HepG2 (cell line): ENCODE results near the gene SLC23A3. TPM values are rescaled to one million over a fixed set of nuclear protein-coding genes. Genes with fewer than 3 reads are reported as not detected.
A peak's percentile ranks its signal among the peaks of the same experiment; 100 is the strongest.

Source experiments
- ATF7-NPFF ChIP-seq: sonication (generic); formaldehyde crosslinking; IDR thresholded peaks from 2 replicates; pipeline ENCODE4 v1.8.1; 2023; ENCODE audit warnings: mild to moderate bottlenecking, low read depth, missing genetic modification reagents, moderate library complexity
- ERF ChIP-seq: IDR thresholded peaks from 2 replicates; pipeline ENCODE4 v1.6.1; 2018; ENCODE audit warnings: missing biosample characterization, missing genetic modification reagents
- MBD4 ChIP-seq: IDR thresholded peaks from 2 replicates; pipeline ENCODE4 v1.6.1; 2012; ENCODE audit warnings: low read length, inconsistent platforms, borderline replicate concordance
- NCOA1 ChIP-seq: sonication (generic); formaldehyde crosslinking; IDR thresholded peaks from 2 replicates; pipeline ENCODE4 v1.9.0; 2021; ENCODE audit warnings: missing genetic modification reagents
- NKX3-1 ChIP-seq: sonication (generic); formaldehyde crosslinking; IDR thresholded peaks from 2 replicates; pipeline ENCODE4 v1.5.0; 2020; ENCODE audit warnings: missing genetic modification reagents
- PAWR ChIP-seq: sonication (generic); formaldehyde crosslinking; IDR thresholded peaks from 2 replicates; pipeline ENCODE4 v1.4.0; 2020; ENCODE audit warnings: missing genetic modification reagents, mild to moderate bottlenecking, borderline replicate concordance
- SP1 ChIP-seq, 2 experiments: fragments of 450-650 bp in 1 of 2; sonication (generic) in 1 of 2; formaldehyde crosslinking in 1 of 2; IDR thresholded peaks; 2 replicates each; pipeline versions ENCODE4 v1.4.0 to v1.6.1; 2016 to 2020; ENCODE audit warnings: missing genetic modification reagents in 1 of 2
- XRCC5 ChIP-seq: fragments of 200-400 bp; formaldehyde crosslinking; optimal IDR thresholded peaks from 2 replicates; pipeline ENCODE3; 2017; ENCODE audit warnings: mild to moderate bottlenecking, low read length
- ZBTB42 ChIP-seq: sonication (generic); formaldehyde crosslinking; IDR thresholded peaks from 2 replicates; pipeline ENCODE4 v1.5.0; 2020; ENCODE audit warnings: mild to moderate bottlenecking, missing genetic modification reagents
- ZNF234 ChIP-seq: sonication (generic); formaldehyde crosslinking; conservative IDR thresholded peaks from 2 replicates; pipeline ENCODE4 v1.5.1; 2020; ENCODE audit warnings: mild to moderate bottlenecking, missing genetic modification reagents
- ZNF256 ChIP-seq: sonication (generic); formaldehyde crosslinking; conservative IDR thresholded peaks from 2 replicates; pipeline ENCODE4 v1.4.0; 2020; ENCODE audit warnings: missing genetic modification reagents
- ZNF484 ChIP-seq: sonication (generic); formaldehyde crosslinking; IDR thresholded peaks from 2 replicates; pipeline ENCODE4 v1.5.1; 2020; ENCODE audit warnings: mild to moderate bottlenecking, low read depth, missing genetic modification reagents, borderline replicate concordance
- ZNF530 ChIP-seq: sonication (generic); formaldehyde crosslinking; IDR thresholded peaks from 2 replicates; pipeline ENCODE4 v1.5.0; 2020; ENCODE audit warnings: low read depth, mild to moderate bottlenecking, missing genetic modification reagents
- ZNF674 ChIP-seq: sonication (generic); formaldehyde crosslinking; IDR thresholded peaks from 2 replicates; pipeline ENCODE4 v1.5.0; 2020; ENCODE audit warnings: low read depth, mild to moderate bottlenecking, missing genetic modification reagents
- ZNF780A ChIP-seq: sonication (generic); formaldehyde crosslinking; IDR thresholded peaks from 2 replicates; pipeline ENCODE4 v1.8.0; 2022; ENCODE audit warnings: mild to moderate bottlenecking, missing genetic modification reagents, moderate library complexity
- ZNF782 ChIP-seq: sonication (generic); formaldehyde crosslinking; IDR thresholded peaks from 2 replicates; pipeline ENCODE4 v1.4.0; 2020; ENCODE audit warnings: missing genetic modification reagents, mild to moderate bottlenecking, borderline replicate concordance
- ZNF883 ChIP-seq: sonication (generic); formaldehyde crosslinking; IDR thresholded peaks from 2 replicates; pipeline ENCODE4 v1.5.1; 2020; ENCODE audit warnings: mild to moderate bottlenecking, missing genetic modification reagents; ENCODE audit errors: not compliant biosample characterization
- polyA plus RNA-seq, 8 experiments: library from polyadenylated mRNA; depleted of rRNA in 3 of 8; stranded (reverse) in 7 of 8; unstranded in 1 of 8; fragments of >200 nt; fragmentation: Illumina TruSeq in 4 of 8; extraction: Trizol in 4 of 8; gene quantifications; 2 replicates each; pipeline versions ENCODE4 v1.2.1 to v1.2.3, GENCODE V29; 2011 to 2016; ENCODE audit warnings: low read depth in 4 of 8, missing spikeins in 1 of 8, mixed read lengths in 1 of 8; ENCODE audit not compliant: insufficient read depth in 1 of 8
- total RNA-seq, 5 experiments: library from RNA; depleted of rRNA; stranded (reverse); fragments of >200 nt; fragmentation: Illumina TruSeq; extraction: Trizol; gene quantifications; 2 replicates each; pipeline ENCODE4 v1.2.3, GENCODE V29; 2016; ENCODE audit warnings: low read depth in 1 of 5
- TF ChIP-seq, protein P1 (sequence below): sonication (generic); formaldehyde crosslinking; IDR thresholded peaks from 2 replicates; pipeline ENCODE4 v1.5.0; 2020; ENCODE audit warnings: missing genetic modification reagents
- TF ChIP-seq, protein P2 (sequence below): sonication (generic); formaldehyde crosslinking; IDR thresholded peaks from 2 replicates; pipeline ENCODE4 v1.5.1; 2020; ENCODE audit warnings: missing genetic modification reagents, mild to moderate bottlenecking, borderline replicate concordance
- TF ChIP-seq, protein P3 (sequence below): sonication (generic); formaldehyde crosslinking; IDR thresholded peaks from 2 replicates; pipeline ENCODE4 v1.4.0; 2020; ENCODE audit warnings: missing genetic modification reagents, borderline replicate concordance
- TF ChIP-seq, protein P4 (sequence below): sonication (generic); formaldehyde crosslinking; IDR thresholded peaks from 2 replicates; pipeline ENCODE4 v1.4.0; 2020; ENCODE audit warnings: mild to moderate bottlenecking, missing genetic modification reagents

Gene SLC23A3
- total and polyA plus RNA-seq, 2 of the 13 experiments (the other 11 are each of a cell fraction or from before 2014, with no cell fraction given): 0.38 to 0.78 TPM

DNA sequence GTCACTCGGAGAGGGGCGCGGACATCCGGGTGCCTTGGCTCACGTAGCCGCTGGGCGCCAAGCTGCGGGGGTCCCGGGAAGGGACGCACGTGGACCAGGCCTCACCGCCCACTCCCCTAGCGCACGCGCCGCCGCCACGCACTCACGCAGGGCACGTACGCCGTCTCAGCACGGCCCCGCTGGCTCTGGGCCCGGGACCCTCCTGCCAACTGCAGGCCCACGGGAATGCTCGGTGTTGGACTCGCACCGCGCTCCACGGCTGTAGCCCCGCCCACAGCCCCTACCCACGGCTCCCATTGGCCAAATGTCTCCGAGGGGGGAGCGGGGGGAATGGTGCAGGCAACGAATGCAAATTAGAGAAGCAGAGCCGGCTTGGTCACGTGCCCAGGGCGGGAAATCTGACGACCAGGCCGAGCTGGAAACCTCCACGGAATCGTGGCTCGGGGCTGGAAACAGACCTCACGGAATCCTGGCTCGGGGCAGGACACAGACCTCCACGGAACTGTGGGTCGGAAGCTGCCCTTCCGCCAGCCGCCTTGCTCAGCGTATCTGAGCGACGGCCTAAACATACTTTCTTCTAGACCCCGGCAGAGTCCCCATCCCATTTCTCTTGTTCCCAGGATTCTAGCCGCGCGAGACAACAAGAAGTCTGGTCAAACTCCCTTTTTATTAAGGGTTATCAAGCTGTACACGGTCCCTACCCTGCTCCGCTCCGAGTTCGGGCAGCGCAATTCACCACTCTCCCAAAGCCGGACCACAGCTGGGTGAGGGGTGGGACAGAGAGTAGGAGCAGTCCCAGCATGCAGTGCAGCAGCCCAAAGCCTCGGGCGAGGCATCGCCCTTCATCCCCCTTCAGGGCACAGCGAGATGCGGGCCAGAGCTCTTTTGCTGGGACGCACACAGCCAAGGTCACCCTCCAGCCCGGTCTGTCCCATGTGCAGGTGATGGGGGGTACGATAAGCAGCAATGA is 49.2 kb upstream of the SLC23A3 start, which contains the start of gene ABCB6 (continued):
- TF ChIP-seq ZNF780A (CRISPR knock-in tag) (no peak; the same call in 1 of the 2 replicates), ZNF530 (CRISPR knock-in tag) (no peak), ZBTB42 (CRISPR knock-in tag) (peak; percentile 49), XRCC5 (peak; percentile 81), SP1 (IDR thresholded peaks at IDR 0.05) (no peak), SP1 (CRISPR knock-in tag; IDR thresholded peaks at IDR 0.05) (peak; percentile 95), PAWR (CRISPR knock-in tag) (no peak), MBD4 (no peak), ZNF484 (CRISPR knock-in tag) (0 out of 2 replicates have a peak, but pooled peaks have one; percentile 79), ZNF674 (CRISPR knock-in tag) (no peak), ZNF234 (CRISPR knock-in tag) (no peak), ZNF782 (CRISPR knock-in tag) (peak; percentile 69), NCOA1 (peak; percentile 99), ZNF883 (CRISPR knock-in tag) (peak; percentile 96), ATF7-NPFF (CRISPR knock-in tag) (peak; percentile 99), NKX3-1 (peak; percentile 96), ZNF256 (CRISPR knock-in tag) (peak; percentile 35; the same call in 1 of the 2 replicates), ERF (peak; percentile 87)
- TF ChIP-seq, protein P1, sequence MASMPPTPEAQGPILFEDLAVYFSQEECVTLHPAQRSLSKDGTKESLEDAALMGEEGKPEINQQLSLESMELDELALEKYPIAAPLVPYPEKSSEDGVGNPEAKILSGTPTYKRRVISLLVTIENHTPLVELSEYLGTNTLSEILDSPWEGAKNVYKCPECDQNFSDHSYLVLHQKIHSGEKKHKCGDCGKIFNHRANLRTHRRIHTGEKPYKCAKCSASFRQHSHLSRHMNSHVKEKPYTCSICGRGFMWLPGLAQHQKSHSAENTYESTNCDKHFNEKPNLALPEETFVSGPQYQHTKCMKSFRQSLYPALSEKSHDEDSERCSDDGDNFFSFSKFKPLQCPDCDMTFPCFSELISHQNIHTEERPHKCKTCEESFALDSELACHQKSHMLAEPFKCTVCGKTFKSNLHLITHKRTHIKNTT (CRISPR knock-in tag): no peak
- TF ChIP-seq, protein P2, sequence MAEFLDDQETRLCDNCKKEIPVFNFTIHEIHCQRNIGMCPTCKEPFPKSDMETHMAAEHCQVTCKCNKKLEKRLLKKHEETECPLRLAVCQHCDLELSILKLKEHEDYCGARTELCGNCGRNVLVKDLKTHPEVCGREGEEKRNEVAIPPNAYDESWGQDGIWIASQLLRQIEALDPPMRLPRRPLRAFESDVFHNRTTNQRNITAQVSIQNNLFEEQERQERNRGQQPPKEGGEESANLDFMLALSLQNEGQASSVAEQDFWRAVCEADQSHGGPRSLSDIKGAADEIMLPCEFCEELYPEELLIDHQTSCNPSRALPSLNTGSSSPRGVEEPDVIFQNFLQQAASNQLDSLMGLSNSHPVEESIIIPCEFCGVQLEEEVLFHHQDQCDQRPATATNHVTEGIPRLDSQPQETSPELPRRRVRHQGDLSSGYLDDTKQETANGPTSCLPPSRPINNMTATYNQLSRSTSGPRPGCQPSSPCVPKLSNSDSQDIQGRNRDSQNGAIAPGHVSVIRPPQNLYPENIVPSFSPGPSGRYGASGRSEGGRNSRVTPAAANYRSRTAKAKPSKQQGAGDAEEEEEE (CRISPR knock-in tag): 0 out of 2 replicates have a peak, but pooled peaks have one; percentile 81
- TF ChIP-seq, protein P3, sequence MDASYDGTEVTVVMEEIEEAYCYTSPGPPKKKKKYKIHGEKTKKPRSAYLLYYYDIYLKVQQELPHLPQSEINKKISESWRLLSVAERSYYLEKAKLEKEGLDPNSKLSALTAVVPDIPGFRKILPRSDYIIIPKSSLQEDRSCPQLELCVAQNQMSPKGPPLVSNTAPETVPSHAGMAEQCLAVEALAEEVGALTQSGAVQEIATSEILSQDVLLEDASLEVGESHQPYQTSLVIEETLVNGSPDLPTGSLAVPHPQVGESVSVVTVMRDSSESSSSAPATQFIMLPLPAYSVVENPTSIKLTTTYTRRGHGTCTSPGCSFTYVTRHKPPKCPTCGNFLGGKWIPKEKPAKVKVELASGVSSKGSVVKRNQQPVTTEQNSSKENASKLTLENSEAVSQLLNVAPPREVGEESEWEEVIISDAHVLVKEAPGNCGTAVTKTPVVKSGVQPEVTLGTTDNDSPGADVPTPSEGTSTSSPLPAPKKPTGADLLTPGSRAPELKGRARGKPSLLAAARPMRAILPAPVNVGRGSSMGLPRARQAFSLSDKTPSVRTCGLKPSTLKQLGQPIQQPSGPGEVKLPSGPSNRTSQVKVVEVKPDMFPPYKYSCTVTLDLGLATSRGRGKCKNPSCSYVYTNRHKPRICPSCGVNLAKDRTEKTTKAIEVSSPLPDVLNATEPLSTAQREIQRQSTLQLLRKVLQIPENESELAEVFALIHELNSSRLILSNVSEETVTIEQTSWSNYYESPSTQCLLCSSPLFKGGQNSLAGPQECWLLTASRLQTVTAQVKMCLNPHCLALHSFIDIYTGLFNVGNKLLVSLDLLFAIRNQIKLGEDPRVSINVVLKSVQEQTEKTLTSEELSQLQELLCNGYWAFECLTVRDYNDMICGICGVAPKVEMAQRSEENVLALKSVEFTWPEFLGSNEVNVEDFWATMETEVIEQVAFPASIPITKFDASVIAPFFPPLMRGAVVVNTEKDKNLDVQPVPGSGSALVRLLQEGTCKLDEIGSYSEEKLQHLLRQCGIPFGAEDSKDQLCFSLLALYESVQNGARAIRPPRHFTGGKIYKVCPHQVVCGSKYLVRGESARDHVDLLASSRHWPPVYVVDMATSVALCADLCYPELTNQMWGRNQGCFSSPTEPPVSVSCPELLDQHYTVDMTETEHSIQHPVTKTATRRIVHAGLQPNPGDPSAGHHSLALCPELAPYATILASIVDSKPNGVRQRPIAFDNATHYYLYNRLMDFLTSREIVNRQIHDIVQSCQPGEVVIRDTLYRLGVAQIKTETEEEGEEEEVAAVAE (CRISPR knock-in tag): peak; percentile 92; the same call in 1 of the 2 replicates
- TF ChIP-seq, protein P4, sequence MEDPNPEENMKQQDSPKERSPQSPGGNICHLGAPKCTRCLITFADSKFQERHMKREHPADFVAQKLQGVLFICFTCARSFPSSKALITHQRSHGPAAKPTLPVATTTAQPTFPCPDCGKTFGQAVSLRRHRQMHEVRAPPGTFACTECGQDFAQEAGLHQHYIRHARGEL (CRISPR knock-in tag): peak; percentile 92
